Sigmoid colon (tissue), 4 donors: Measurements from ENCODE around the gene SMYD3.

Experiments
- CTCF ChIP-seq, 4 experiments: fragments of 450-650 bp in 3 of 4; fragments of 200-600 bp in 1 of 4; IDR thresholded peaks; one replicate each; pipeline ENCODE4 v1.5.1; 2016 to 2019; ENCODE audit warnings: antibody characterized with exemption in 4 of 4, mild to moderate bottlenecking in 3 of 4, moderate library complexity in 2 of 4
- EP300 ChIP-seq, 4 donors: sonication (generic); formaldehyde crosslinking; IDR thresholded peaks; one replicate each; pipeline ENCODE4 v1.6.1; 2017; ENCODE audit warnings: antibody characterized with exemption in 4 of 4
- POLR2A ChIP-seq, 2 donors: fragments of 450-650 bp; IDR thresholded peaks; one replicate each; pipeline ENCODE4 v1.6.1; 2016; ENCODE audit warnings: antibody characterized with exemption in 2 of 2, mild to moderate bottlenecking in 2 of 2, moderate library complexity in 2 of 2
- POLR2AphosphoS5 ChIP-seq, 4 donors: sonication (generic); formaldehyde crosslinking; IDR thresholded peaks; one replicate each; pipeline ENCODE4 v1.6.1; 2017; ENCODE audit warnings: antibody characterized with exemption in 4 of 4

GRCh38 chr1:246281195-246281594, 225.9 kb downstream of the SMYD3 start:
- TF ChIP-seq POLR2A (IDR thresholded peaks at IDR 0.05), result no peak
- TF ChIP-seq CTCF (IDR thresholded peaks at IDR 0.05), result no peak
- TF ChIP-seq EP300 (IDR thresholded peaks at IDR 0.05), result no peak
- TF ChIP-seq POLR2AphosphoS5 (IDR thresholded peaks at IDR 0.05), result no peak
